GM03348 (cell line): ENCODE data around the gene SF3A1.

Experiments used
- DNase-seq: peaks from one replicate; pipeline ENCODE4 v3.0.0; 2012; ENCODE audit warnings: low spot score

The SF3A1 gene

GRCh38 chr22:30288419-30289140 is 68.1 kb downstream of the SF3A1 start:
- no peak for DNase-seq

GRCh38 chr22:30287648-30288418 is 68.9 kb downstream of the SF3A1 start:
- DNase-seq = peak; percentile 95

GRCh38 chr22:30286813-30287647 is 69.7 kb downstream of the SF3A1 start:
- DNase-seq = peak; percentile 73

GRCh38 chr22:30286331-30286730 is 70.4 kb downstream of the SF3A1 start:
- no peak for DNase-seq

GRCh38 chr22:30285846-30286200 is 70.9 kb downstream of the SF3A1 start:
- no peak for DNase-seq

GRCh38 chr22:30285176-30285845 is 71.4 kb downstream of the SF3A1 start:
- no peak for DNase-seq

GRCh38 chr22:30284666-30285065 is 72.0 kb downstream of the SF3A1 start:
- DNase-seq = no peak

GRCh38 chr22:30284172-30284571 is 72.5 kb downstream of the SF3A1 start:
- DNase-seq = no peak

GRCh38 chr22:30283342-30283741 is 73.4 kb downstream of the SF3A1 start:
- DNase-seq = no peak

- DNase-seq = no peak
Measured at GRCh38 chr22:30282616-30283046, 74.1 kb downstream of the SF3A1 start.
